ENCODE results near the gene SIGLEC9.

Gene SIGLEC9

DNA sequence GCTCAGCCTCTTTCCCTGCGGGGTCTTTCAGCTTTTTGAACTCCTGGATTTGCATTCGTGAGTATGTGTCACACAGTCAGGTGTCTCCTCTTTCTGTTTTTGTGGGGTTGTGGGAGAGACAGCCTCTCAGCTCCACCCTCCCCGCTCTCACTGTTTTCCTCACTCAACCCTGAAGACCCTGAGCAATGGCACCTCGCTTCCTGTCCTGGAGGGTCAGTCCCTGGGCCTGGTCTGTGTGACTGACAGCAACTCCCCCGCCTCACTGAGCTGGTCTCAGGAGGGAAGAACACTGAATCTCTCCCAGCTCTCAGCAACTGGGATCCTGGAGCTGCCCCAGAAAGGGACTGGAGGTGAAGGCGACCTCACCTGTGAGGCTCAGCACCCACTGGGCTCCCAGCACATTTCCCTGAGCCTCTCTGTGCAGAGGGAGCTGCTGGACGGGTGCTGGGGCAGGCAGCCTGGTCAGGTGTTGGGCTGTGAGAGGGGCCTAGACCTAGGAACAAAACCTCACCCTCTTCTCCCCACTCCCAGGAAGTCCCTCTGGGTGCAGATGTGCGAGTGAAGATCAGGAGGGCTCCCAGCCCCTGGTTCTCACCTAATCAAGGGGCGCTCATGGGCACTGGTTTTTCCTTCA, 13.2 kb downstream of the SIGLEC9 start:
- no peaks in the 10 kb centered on the region for H3K79me2 ChIP-seq (ENCODE audit: insufficient read depth, low read length)
- no peak for TF ChIP-seq EZH2phosphoT487 (IDR thresholded peaks at IDR 0.05; ENCODE audit: borderline replicate concordance)
- TF ChIP-seq, protein P1, sequence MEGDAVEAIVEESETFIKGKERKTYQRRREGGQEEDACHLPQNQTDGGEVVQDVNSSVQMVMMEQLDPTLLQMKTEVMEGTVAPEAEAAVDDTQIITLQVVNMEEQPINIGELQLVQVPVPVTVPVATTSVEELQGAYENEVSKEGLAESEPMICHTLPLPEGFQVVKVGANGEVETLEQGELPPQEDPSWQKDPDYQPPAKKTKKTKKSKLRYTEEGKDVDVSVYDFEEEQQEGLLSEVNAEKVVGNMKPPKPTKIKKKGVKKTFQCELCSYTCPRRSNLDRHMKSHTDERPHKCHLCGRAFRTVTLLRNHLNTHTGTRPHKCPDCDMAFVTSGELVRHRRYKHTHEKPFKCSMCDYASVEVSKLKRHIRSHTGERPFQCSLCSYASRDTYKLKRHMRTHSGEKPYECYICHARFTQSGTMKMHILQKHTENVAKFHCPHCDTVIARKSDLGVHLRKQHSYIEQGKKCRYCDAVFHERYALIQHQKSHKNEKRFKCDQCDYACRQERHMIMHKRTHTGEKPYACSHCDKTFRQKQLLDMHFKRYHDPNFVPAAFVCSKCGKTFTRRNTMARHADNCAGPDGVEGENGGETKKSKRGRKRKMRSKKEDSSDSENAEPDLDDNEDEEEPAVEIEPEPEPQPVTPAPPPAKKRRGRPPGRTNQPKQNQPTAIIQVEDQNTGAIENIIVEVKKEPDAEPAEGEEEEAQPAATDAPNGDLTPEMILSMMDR (conservative IDR thresholded peaks at IDR 0.05; ENCODE audit: low read length), result no peak
- H3K9me3 ChIP-seq (ENCODE audit: insufficient read depth, low read depth, low read length), result no peaks in the 10 kb centered on the region
- H3K4me3 ChIP-seq (ENCODE audit: low read length, poor library complexity, severe bottlenecking), result no peak overlapping the region
- no peak overlapping the region for H3K4me2 ChIP-seq (ENCODE audit: low read depth, low read length, poor library complexity, severe bottlenecking)
- H3K9ac ChIP-seq (ENCODE audit: low read depth, low read length, poor library complexity, severe bottlenecking), result no peak overlapping the region
- no peaks in the 10 kb centered on the region for H3K9me2 ChIP-seq (replicated peaks; ENCODE audit: low read depth, low read length)
- no peaks in the 10 kb centered on the region for H3F3A ChIP-seq (ENCODE audit: low read depth)
- no peaks in the 10 kb centered on the region for H3K36me3 ChIP-seq (ENCODE audit: insufficient read depth, low read length)
- H4K20me1 ChIP-seq (ENCODE audit: insufficient read depth, low read length, poor library complexity, severe bottlenecking), result no peaks in the 10 kb centered on the region
- H3K4me1 ChIP-seq (ENCODE audit: insufficient read depth, low read length, poor library complexity, severe bottlenecking), result no peaks in the 10 kb centered on the region
- H2AFZ ChIP-seq (ENCODE audit: low read length), result no peak overlapping the region
- H3K27me3 ChIP-seq (ENCODE audit: insufficient read depth, low read length, poor library complexity, severe bottlenecking), result no peaks in the 10 kb centered on the region

DNA sequence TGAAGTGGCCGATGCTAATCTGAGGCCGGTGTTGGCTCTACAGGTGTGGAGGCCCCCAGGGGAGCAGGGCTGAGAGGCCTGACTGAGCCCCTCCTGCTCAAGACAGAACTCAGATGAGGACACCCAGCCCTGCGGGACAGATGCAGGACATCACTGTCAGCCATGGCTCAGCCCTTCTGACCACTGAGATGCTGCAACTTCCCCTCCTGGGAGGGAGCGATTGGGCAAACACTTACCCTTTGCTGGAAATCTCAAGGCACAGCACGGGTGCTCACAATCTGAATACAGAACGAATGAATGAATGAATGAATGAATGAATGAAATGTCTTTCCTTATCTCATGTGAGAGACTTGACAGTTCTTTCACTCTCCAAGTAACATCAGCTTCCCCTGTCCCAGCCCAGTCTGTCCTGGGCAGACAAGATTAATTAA, 13.9 kb downstream of the SIGLEC9 start:
- Histone ChIP-seq H3K4me2 (ENCODE audit: low read depth, low read length, poor library complexity, severe bottlenecking) (no peak overlapping the region), H3K27me3 (ENCODE audit: insufficient read depth, low read length, poor library complexity, severe bottlenecking) (no peaks in the 10 kb centered on the region), H3F3A (ENCODE audit: low read depth) (no peaks in the 10 kb centered on the region), H3K79me2 (ENCODE audit: insufficient read depth, low read length) (no peaks in the 10 kb centered on the region), H3K36me3 (ENCODE audit: insufficient read depth, low read length) (no peaks in the 10 kb centered on the region), H3K9me3 (ENCODE audit: insufficient read depth, low read depth, low read length) (no peaks in the 10 kb centered on the region), H2AFZ (ENCODE audit: low read length) (no peak overlapping the region), H3K4me3 (ENCODE audit: low read length, poor library complexity, severe bottlenecking) (no peak overlapping the region), H3K9me2 (replicated peaks; ENCODE audit: low read depth, low read length) (no peaks in the 10 kb centered on the region), H3K4me1 (ENCODE audit: insufficient read depth, low read length, poor library complexity, severe bottlenecking) (no peaks in the 10 kb centered on the region), H3K9ac (ENCODE audit: low read depth, low read length, poor library complexity, severe bottlenecking) (no peak overlapping the region), H4K20me1 (ENCODE audit: insufficient read depth, low read length, poor library complexity, severe bottlenecking) (no peaks in the 10 kb centered on the region)
- TF ChIP-seq, protein P1 (conservative IDR thresholded peaks at IDR 0.05; ENCODE audit: low read length), result no peak
- no peak for TF ChIP-seq EZH2phosphoT487 (IDR thresholded peaks at IDR 0.05; ENCODE audit: borderline replicate concordance)

DNA sequence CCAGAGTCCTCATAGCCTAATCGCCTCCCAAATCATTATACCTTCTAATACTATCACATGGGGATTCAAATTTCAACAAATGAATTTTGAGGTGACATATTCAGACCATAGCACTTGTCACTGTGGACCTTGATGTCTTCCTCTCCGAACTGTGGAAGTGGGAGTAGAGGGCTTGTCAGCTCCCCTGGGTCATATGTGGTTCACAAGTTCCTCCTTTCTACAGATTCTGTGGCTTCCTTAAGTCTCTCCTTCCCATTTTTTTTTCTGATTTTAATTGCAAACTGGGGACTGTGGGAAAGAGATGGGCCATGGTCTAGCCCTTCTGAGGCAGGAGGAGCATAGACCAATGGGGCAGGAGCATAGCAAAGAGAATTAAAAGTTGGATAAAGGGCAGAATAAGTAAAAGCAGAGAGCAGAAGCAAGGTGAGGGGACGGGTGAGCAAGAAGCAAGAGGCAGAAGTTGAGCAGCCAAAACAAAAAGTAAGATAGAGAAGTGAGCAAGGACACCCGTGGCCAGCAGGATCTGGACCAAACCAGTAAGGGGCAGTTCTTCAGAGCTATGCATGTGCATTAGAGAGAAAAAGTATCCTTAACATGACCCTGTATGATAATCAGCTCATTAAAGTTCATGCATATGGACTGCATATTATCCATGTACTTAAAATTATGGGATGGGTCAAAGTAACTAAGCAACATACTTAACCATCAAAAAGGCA, 14.8 kb downstream of the SIGLEC9 start:
- Histone ChIP-seq H3K4me1 (ENCODE audit: insufficient read depth, low read length, poor library complexity, severe bottlenecking) (no peaks in the 10 kb centered on the region), H3K79me2 (ENCODE audit: insufficient read depth, low read length) (no peaks in the 10 kb centered on the region), H3K9me2 (replicated peaks; ENCODE audit: low read depth, low read length) (no peaks in the 10 kb centered on the region), H2AFZ (ENCODE audit: low read length) (no peak overlapping the region), H3K36me3 (ENCODE audit: insufficient read depth, low read length) (no peaks in the 10 kb centered on the region), H3K27me3 (ENCODE audit: insufficient read depth, low read length, poor library complexity, severe bottlenecking) (no peaks in the 10 kb centered on the region), H3K9ac (ENCODE audit: low read depth, low read length, poor library complexity, severe bottlenecking) (no peak overlapping the region), H3K4me3 (ENCODE audit: low read length, poor library complexity, severe bottlenecking) (no peak overlapping the region), H4K20me1 (ENCODE audit: insufficient read depth, low read length, poor library complexity, severe bottlenecking) (no peaks in the 10 kb centered on the region), H3F3A (ENCODE audit: low read depth) (no peaks in the 10 kb centered on the region), H3K4me2 (ENCODE audit: low read depth, low read length, poor library complexity, severe bottlenecking) (no peak overlapping the region), H3K9me3 (ENCODE audit: insufficient read depth, low read depth, low read length) (no peaks in the 10 kb centered on the region)
- TF ChIP-seq EZH2phosphoT487 (IDR thresholded peaks at IDR 0.05; ENCODE audit: borderline replicate concordance), result no peak
- TF ChIP-seq, protein P1 (conservative IDR thresholded peaks at IDR 0.05; ENCODE audit: low read length), result no peak
